GM12891 (cell line): ENCODE measurements around the gene MDH1.

Source experiments
- PAX5 ChIP-seq: IDR thresholded peaks from 2 replicates; pipeline ENCODE4 v1.6.1; 2011; ENCODE audit warnings: low read length, moderate library complexity, mild to moderate bottlenecking; ENCODE audit not compliant: insufficient read depth, severe bottlenecking
- POLR2A ChIP-seq: IDR thresholded peaks from 2 replicates; pipeline ENCODE4 v1.6.1; 2011; ENCODE audit warnings: low read depth, low read length, control low read depth
- POLR2AphosphoS5 ChIP-seq: IDR thresholded peaks from 2 replicates; pipeline ENCODE4 v1.6.1; 2011; ENCODE audit warnings: low read depth, low read length, control low read depth
- SPI1 ChIP-seq: IDR thresholded peaks from 2 replicates; pipeline ENCODE4 v1.6.1; 2011; ENCODE audit warnings: low read depth, low read length, control low read depth
- TAF1 ChIP-seq: IDR thresholded peaks from 2 replicates; pipeline ENCODE4 v1.6.1; 2011; ENCODE audit warnings: low read depth, low read length, control low read depth

DNA sequence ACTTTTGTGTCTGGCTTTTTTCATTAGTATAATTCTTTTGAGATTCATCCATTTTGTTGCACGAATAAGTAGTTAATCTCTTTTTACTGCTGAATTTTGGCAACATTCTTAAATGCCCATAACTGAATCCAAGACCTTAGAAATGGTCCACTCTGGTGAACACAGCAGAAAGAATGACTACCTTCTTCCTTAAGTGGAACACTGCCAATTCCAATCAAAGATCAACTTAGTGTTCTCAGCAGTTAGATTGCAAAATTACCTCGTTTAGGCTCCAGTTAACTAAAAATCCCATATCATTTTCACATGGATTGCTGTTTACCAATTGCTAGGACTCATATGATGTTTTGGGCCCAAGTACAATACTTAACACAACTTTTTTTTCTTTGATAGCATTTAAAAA, 59.9 kb downstream of the MDH1 start:
- TF ChIP-seq POLR2A: no peak
- TF ChIP-seq POLR2AphosphoS5: no peak
- TF ChIP-seq TAF1: no peak
- no peak for TF ChIP-seq PAX5
- no peak for TF ChIP-seq SPI1
